SK-N-MC (cell line): ENCODE measurements around the gene FIBP.

ENCODE experiments used
- EZH2 ChIP-seq: fragments of 200-600 bp; sonication (generic); IDR thresholded peaks from one replicate; pipeline ENCODE4 v1.6.1; 2017; ENCODE audit warnings: antibody characterized with exemption
- POLR2AphosphoS5 ChIP-seq: IDR thresholded peaks from 2 replicates; pipeline ENCODE4 v1.6.1; 2012; ENCODE audit warnings: mild to moderate bottlenecking, low read depth, low read length, borderline replicate concordance

DNA sequence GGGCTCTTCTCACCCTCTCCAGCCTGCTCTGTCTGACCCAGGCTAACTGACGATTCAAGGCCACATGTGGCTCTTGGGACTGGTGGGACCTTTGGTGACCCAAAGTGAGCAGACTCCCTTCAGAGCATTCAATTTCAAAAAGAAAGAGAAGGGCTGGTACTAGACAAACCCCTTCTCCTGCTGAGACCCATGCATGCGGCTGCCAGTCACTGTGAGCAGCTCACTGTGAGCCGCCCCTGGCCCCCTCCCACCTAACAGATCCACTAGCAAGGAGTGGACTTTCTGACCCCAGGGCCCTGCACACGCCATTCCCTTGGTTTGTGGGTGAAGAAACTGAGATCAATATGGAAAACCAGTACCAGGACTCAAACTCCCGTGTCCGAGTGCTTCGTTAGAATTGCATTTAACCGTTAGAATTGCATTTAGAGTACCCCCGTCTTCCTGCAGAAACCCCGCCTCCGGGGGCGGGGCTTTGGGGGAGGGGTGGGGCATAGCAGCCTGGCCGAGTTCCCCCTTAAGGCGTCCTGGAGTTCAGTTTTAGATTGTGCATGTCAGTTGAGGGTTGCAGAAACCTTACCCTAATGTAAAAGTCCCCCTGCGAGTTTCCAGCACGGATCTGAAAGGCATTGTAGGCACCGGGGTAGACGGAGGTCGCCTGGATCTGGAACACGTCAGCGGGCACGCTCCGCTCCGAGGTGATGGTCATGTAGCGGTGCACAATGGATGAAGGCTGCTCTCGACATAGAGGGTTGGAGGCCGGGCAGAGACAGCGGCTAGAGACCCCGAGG, 20.8 kb downstream of the FIBP start:
- no peak for TF ChIP-seq POLR2AphosphoS5
- no peak for TF ChIP-seq EZH2
